ENCODE results near the gene DLST.

DNA sequence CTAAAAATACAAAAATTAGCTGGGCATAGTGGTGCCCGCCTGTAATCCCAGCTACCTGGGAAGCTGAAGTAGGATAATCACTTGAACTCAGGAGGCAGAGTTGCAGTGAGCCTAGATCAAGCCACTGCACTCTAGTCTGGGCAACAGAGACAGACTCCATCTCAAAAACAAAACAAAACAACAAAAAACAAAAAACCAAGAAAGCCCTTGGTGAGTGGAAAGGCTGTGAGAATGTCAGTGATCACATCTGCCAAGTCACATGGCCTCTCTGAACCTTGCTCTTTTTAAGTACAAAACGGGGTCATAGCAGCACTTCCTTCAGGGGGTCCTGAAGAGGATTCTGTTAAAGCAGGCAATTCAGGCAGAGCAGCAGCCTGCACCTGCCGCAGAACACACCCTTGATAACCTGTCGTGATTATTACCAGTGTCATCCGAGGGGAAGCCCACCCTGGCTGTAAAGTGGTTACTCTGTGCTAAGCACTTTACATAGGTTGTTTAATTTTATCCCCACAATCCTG lies 31.7 kb downstream of the DLST start:
- TF ChIP-seq CTCF (IDR thresholded peaks at IDR 0.05) (no peak), POLR2AphosphoS5 (IDR thresholded peaks at IDR 0.05) (no peak)

All from stomach (tissue), 4 donors.